ENCODE measurements around the gene ARFGEF3.
"Not testable (repeated sequence)": the region's sequence is repeated elsewhere in the genome, so short reads cannot be mapped to it uniquely, and the experiment has no call there.

ARFGEF3 gene

DNA sequence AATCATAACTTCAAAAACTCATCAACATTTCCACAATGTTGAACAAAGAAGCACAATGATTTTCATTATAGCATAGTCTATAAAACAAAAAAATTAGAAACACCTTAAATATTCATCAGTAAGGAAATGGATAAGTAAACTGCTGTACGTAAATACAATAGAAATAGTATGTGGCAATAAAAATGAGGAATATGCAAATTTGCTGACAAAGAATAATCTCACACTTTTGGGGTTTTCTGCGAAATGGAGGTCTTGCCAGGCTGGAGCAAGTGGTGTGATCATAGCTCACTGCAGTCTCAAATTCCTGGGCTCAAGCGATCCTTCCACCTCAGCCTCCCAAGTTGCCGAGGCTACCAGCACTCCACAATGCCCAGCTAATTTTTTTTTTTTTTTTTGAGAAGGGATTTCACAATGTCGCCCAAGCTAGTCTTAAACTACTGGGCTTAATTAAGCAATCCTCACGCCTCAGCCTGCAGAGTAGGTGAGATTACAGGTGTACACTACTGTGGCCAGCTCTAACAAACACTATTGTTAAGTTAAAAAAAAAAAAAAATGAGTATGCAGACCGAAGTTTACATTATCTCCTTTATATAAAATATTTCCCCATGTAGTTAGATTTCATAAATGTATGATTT, 157.1 kb downstream of the ARFGEF3 start:
- FAIRE-seq = no peak

DNA sequence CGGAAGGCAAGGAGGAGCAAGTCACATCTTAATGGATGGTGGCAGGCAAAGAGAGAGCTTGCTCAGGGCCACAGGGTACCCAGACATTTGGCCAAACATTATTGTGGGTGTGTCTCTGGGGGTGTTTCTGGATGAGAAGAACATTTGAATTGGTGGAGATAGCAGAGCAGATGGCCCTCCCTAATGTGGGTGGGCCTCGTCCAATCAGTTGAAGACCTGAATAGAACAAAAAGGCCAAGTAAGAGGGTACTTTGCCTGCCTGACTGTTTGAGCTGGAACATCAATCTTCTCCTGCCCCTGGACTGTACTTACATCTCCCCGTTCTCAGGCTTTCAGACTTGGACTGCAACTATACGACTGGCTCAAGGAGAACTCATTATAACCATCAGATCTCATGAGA, 160.2 kb downstream of the ARFGEF3 start:
- no peak for FAIRE-seq

DNA sequence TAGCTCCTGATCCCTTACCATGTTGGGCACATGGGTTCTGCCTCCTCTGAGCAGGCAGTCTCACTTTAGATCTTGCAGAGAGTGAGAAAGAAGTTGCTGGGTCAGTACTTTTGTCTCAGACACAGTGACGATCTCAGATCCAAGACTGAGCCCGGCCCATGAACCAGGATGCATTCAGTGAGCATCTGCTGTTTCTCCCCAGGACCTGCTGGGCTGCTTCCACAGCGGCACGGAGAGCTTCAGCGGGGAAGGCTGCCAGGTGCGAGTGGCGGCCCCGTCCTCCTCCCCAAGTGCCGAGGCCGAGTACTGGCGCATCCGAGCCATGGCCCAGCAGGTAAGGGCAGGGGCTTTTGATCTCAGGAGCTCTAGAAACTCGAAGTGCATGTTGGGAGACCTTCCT, 162.1 kb downstream of the ARFGEF3 start:
- FAIRE-seq = no peak

DNA sequence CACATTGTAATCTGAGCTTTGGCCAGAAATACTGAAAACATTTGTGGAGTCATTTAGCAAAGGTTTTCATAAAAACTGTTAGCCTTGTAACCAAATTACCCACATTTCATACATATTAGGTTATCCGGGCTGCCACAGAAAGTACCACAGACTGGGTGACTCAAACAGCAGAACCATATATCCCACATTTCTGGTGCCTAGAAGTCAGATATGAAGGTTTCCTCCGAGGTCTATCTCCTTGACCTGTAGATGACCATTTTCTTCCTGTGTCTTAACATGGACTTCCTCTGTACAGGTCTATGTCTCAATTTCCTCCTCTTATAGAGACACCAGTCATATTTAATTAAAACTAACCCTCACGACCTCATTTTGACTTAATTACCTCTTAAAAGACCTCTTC, 166.5 kb downstream of the ARFGEF3 start:
- no peak for FAIRE-seq

DNA sequence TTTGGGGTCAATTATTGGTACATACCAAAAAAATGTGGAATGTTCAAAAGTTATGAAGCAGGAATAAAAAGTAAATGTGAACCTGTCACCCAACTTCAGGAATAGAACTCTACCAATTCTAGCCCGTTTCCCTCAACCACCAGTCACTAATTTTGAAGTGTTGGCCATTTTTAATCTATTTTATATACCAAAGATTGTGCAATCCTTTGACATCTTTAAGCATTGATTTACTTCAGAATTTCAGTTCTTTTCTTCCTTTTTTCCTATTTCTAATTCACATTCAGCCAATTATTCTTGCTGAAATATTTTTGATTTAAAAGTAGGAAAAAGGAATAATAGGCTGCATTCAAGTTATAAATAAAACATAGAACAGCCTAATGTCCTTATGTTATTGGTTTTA, 169.0 kb downstream of the ARFGEF3 start:
- FAIRE-seq = no peak

DNA sequence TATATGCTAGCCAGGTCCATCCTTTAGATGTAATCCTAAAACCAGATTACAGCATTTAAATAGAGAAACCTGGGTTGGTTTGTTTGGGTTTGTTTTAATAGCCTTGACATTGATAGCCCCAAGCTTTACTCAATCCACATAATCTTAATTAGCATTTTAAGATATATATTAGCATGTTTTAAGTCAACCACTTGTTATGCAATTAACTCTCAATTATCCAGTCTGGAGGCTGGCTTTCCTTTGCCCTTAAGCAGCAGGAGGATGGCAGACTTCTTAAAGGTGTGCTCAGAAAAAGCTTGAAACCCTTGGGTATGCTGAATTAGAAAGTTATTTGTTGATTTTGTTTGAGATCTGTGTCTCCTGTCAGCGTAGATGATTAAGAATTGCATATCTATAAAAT, 169.7 kb downstream of the ARFGEF3 start:
- no peak for FAIRE-seq

DNA sequence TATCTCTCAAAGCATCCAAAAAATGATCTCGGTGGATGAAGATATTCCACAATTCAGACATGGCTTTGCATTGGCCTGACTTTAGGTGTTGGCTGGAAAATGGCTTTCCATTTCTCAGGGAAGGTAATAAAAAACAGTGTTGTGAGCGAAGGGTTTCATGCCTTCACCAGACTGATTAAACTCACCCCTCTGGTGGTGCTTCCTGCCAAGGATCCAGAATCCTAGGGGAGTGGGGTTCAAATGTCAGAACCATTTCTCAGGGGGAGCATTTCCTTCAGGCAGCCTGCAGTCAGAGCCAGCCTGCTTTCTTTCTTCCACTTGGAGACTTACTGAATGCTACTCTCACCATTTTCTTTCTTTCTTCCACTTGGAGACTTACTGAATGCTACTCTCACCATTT, 170.2 kb downstream of the ARFGEF3 start:
- no peak for FAIRE-seq

DNA sequence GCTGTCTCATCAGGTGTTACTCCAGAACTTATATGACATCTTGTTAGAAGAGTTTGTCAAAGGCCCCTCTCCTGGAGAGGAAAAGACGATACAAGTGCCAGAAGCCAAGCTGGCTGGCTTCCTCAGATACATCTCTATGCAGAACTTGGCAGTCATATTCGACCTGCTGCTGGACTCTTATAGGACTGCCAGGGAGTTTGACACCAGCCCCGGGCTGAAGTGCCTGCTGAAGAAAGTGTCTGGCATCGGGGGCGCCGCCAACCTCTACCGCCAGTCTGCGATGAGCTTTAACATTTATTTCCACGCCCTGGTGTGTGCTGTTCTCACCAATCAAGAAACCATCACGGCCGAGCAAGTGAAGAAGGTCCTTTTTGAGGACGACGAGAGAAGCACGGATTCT, 172.3 kb downstream of the ARFGEF3 start:
- FAIRE-seq = no peak

DNA sequence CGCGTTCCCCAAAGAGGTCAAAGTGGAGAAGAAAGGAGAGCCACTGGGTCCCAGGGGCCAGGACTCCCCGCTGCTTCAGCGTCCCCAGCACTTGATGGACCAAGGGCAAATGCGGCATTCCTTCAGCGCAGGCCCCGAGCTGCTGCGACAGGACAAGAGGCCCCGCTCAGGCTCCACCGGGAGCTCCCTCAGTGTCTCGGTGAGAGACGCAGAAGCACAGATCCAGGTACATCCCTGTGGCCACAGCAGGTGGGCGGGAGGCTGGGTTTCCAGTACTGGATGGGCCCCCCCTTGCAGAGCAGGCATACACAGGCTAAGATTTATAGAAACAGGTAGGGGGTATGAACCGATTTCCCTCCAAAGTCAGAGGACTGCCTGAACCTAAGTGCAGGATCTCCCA, 173.2 kb downstream of the ARFGEF3 start:
- FAIRE-seq = no peak

DNA sequence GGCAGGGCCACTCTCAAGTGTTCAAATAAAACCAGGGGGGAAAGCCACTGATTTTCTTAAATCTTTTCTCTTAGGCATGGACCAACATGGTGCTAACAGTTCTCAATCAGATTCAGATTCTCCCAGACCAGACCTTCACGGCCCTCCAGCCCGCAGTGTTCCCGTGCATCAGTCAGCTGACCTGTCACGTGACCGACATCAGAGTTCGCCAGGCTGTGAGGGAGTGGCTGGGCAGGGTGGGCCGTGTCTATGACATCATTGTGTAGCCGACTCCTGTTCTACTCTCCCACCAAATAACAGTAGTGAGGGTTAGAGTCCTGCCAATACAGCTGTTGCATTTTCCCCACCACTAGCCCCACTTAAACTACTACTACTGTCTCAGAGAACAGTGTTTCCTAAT, 174.5 kb downstream of the ARFGEF3 start:
- no peak for FAIRE-seq

DNA sequence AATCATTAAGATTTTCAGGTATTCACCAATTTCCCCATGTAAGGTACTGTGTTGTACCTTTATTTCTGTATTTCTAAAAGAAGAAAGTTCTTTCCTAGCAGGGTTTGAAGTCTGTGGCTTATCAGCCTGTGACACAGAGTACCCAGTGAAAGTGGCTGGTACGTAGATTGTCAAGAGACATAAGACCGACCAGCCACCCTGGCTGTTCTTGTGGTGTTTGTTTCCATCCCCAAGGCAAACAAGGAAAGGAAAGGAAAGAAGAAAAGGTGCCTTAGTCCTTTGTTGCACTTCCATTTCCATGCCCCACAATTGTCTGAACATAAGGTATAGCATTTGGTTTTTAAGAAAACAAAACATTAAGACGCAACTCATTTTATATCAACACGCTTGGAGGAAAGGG, 175.3 kb downstream of the ARFGEF3 start:
- no peak for FAIRE-seq

DNA sequence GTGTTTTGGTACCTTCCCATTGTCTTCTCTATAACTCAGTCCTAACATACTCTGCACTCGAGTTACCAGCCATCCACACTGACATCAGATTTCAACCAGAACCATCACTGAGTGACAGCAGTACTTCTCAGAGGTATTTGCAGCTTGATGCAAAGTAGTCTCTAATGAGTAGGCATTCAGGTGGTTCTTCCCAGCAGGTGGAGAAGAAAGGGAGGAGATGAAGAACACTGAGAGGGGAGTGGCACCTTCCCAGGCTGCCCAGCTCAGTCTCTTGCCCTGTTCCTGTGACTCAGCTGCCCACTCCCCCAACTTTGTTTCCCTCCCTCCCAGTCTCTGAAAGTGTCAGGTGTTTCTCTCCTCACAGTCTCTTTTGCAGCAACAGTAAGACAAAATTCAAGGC, 177.3 kb downstream of the ARFGEF3 start:
- no peak for FAIRE-seq

DNA sequence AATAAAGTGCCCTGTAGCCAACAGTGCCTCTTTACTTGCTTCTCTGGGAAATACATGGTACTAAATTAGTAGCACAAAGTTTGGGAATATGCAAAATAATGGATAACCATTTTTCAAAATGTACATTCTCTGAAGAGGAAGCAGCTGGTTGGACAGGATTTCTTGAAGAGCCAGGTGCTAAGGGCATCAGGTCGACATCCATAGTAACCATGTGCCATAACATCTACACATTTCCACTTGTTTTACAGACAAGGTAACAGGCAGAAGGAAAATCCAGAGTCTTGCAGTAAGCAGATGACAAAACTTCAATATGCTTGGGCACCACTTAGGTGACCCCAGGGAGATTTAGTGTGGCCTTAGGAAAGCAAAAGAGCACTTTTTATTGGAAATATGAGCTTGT, 179.4 kb downstream of the ARFGEF3 start:
- no peak for FAIRE-seq

DNA sequence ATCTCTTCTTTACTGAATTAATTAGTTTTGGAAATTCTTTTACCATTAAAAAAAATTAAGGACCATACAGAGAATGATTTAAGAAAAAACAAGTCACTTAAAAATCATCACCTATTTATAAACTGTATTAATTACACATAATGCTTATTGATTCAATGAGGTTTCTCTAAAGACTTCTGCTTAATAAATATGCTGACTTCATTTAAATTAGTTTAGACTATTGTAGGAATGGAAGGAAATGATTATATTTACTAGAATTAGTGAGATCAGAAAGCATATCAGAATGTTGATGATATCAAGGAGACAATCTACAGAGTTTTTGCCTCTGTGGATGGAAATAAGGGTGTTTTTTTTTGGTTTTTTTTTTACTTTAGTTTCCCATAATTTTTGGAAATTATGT, 181.4 kb downstream of the ARFGEF3 start:
- FAIRE-seq = no peak

DNA sequence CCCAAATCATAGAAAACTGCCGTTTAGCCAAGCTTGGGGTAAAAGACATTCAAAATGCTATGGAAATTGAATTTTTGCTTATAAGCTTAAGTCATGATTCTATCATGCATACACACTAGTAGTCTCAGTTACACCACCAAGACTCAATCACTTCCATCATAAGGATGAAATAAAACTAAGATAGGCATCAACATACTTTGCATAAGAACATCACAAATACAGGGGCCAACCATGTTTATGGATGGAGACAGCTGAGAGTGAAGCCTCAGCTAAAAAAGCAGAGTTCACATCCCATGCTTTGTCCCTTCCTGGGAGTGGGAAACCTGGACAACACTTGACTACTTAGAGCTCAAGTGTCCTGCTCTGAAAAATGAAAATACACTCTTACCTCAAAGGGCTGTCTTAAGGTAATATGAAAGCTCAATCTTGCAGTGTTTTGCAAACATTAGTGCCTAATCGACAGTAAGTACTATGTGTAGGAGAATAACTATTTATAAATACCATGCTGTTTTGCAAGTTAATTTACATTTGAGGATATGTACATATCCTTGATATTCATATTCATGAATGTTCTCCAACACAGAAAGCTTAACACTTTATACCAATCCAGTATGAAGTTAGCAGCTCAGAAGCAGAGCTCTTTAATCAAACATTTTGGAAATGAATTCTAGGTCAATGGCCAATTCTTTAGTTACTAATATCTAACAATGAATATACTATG, 184.0 kb downstream of the ARFGEF3 start:
- FAIRE-seq = no peak

DNA sequence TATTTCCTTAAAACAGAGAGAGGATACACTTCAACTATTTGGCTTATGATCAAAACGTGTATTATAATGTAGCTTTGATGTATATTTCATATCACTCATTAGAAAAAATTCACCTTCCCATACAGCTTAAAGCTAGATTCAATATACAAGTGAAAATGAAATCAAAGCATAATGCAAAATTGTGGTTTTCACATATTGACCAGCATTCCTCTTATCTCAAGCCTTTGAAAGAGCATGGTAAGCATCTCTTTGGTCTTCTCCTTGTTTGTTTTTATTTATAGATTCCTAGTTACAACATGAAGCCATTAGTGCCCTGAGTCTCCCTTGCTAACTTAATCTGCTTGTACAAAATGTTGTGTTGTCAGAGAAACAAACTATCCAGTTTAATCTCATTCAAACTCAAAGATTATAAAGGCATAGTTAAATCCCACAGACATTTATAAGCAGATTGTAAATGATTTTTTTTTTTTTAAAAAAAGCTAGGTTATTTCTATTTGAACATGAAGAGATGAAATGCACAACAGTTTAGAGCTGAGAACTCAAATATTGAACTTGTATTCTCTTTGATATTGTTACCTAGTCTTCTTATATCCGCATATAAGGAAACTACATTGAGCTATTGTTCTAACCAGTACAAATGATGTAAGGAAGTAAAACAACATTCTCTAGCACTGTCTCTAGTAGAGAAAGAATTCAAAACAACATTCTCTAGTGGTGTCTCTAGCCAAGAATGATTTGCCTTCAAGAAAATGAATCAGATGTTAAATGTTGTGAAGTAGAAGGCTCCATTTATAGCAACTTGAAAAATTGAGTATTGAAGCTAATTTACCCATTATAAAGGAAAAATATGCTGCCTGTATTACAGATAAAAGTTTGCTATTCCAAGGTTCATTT, 184.8 kb downstream of the ARFGEF3 start:
- peak; percentile 18 for FAIRE-seq

DNA sequence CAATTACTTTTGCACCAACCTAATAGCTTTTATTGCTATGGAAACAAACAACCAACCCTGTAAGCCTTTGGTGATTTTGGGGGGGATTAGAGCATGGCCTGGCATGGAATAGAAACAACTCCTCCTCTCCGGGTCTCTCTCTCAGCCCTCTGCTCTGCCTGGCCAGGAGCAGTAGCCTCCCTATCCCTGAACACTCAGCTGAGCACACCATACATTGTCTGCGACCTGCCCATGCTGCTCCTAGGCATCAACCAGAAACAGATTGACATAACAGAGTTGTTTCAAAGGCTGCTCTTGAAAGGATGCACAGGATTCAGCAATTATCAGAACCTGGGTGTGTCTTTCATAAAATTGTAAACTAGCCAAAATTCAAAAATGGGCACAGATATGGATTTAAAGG, 186.1 kb downstream of the ARFGEF3 start:
- FAIRE-seq = no peak

DNA sequence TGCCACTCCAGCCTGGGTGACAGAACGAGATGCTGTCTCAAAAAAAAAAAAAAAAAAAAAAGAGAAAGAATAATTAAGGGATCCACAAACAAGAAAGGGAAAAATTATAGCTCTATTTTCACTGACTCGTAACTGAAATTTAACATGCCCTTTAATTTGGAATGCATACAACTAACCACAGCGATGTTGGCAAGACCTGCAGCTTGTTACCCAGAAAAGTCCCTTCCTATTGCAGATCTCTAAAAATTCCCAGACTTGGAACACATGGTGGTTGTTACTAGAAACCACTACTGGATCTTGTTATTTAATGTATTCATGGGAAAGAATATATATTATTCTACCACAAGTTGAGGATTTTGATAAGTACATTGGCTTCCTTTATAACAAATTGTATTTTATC, 188.2 kb downstream of the ARFGEF3 start:
- no peak for FAIRE-seq

DNA sequence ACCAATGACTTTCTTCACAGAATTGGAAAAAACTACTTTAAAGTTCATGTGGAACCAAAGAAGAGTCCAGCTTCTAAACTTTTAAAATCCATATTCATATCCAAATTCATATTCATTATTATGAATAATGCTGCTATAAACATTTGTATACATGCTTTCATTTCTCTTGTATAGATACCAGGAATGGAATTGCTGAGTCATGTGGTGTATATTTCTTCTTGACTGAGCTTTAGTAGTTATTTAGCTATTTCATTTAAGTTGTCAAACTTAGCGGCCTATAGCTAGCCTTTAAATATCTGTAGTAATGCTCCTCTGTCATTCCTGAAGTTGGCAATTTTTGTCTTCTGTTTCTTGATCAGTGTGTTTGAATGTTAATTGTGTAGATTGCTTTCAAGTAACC, 196.2 kb downstream of the ARFGEF3 start:
- FAIRE-seq = no peak

DNA sequence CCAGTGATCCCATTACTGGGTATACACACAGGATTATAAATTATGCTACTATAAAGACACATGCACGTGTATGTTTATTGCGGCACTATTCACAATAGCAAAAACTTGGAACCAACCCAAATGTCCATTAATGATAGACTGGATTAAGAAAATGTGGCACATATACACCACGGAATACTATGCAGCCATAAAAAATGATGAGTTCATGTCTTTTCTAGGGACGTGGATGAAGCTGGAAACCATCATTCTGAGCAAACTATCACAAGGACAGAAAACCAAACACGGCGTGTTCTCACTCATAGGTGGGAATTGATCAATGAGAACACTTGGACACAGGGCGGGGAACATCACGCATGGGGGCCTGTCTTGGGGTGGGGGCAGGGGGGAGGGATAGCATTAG, 206.9 kb downstream of the ARFGEF3 start:
- FAIRE-seq = not testable (repeated sequence)

DNA sequence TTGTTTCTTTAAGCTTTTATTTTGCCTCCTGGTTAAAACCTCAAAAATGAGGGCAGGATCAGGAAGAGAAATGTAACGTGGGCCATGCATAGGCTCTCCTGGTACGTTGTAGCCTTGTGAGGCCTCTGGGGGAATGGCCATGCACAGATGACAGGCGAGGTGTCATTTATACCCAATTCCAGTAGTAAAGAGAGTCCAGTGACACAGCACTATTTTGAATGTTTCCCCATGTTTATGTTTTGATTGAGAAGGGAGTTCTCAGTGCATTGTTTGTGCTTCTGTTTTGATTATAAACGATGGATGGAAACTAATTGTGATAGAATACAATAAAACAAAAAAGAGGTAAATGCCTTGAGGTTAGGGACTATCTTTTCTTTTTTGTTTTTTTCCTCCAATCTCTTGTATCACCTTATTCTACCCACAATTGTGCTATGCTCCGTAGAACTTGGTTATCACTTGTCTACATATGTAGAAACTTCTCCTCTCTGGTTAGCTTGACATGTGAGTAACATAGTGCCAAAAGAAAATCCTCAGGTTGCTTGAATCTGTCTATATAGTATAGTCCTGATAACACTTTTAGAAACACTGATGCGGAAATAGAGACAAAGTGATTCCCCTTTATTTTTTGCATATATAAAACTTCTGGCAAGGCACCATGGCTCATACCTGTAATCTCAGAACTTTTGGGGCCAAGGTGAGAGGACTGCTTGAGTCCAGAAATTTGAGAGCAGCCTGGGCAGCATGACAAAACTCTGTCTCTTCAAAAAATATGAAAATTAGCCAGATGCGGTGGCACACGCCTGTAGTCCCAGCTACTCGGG, 209.1 kb downstream of the ARFGEF3 start:
- no peak for FAIRE-seq

DNA sequence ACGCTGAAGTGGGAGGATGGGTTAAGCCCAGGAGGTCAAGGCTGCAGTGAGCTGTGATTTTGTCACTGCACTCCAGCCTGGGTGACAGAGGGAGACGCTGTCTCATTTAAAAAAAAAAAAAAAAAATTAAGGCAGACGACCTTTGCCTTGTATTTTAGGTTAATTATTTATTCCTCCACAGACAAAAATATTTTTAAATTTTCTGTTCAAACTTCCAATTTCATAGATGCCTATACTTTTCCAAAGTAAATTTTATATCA, 209.6 kb downstream of the ARFGEF3 start:
- FAIRE-seq = no peak

DNA sequence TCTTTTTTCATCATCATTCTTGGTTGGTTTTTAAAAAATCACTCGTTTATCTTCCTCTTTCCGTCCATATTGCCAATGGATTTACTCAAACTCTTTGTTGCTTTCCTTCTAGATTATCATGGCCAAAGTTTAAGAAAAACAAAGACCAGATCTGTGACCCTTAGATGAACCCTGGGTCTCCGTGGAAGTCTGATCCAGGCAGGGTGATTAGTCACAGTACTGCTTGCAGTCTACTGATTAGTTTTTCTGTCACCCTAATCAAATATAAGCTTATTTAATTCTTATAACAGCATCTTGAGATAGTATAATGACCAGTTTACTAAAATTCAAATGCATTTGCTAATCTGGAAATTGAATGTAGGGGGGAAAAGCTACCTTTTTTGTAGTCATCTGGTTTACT, 210.0 kb downstream of the ARFGEF3 start:
- no peak for FAIRE-seq

Measured in colon (tissue), 2 donors.